Hypothalamus (tissue), 51 donors: ENCODE results near the gene CD81.
A peak's percentile ranks its signal among the peaks of the same experiment; 100 is the strongest.

Experiments
- DNase-seq, 51 donors: peaks; one replicate each; lab custom pipeline; 2025; lab: John Stamatoyannopoulos, UW

The CD81 gene

DNA sequence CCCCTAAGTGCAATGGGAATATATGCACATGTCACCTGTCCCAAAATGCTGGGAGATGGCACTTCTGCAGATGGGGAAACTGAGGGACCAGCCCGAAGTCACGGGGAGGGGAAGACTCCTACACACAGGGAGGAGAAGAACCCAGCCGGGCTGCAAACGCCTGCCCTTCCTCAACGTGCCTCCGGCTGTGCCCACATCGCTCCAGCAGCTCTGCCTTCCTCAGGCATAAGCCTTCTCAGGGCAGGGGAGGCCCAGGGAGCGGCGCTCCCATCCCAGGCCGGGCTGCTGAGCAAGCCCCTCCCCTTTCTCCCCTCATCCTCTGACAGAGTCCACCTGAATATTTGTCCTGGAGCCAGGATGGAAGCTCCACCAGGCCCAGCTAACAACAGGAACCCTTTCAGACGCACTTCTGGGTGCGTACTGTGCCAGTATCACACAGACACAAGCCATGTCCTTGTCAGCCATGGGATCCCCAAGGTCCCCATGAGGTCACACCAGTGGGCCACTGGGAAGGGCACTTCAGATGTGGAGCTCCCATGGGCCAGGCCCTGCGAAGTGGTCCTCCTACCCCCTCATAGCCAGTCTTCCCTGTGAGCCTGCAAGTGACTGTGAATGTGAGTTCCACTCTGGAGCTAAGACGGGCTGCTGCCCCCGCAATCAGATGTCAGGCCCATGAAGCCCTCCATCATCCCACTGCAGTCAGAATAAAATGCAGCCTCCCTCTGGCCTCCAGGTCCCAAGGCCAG lies 2.5 kb upstream of the CD81 start:
- no peak for DNase-seq

DNA sequence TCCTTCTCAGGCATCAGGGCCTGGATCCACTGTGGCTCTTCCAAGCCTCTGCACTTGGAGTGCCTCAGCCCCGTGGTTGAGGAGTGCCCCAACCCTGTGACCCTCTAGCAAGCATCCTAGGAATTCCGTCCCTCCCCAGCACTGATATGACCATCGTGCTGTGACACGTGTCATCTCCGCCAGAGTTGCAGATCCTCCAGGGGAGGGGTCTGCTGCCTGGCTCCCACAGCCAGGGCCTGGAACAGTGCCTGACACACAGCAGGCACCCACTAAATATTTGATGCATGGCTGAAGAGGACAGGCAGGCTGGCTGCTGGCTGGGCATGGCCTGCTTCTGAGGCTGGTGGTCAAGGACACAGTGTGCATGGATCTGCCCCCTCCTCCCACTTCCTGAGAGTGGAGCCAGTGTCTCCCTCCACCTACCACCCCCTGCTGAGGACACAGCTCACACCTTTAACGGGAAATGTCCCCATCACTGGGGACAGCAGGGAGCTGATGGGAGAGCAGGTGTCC lies 1.7 kb upstream of the CD81 start:
- no peak for DNase-seq

DNA sequence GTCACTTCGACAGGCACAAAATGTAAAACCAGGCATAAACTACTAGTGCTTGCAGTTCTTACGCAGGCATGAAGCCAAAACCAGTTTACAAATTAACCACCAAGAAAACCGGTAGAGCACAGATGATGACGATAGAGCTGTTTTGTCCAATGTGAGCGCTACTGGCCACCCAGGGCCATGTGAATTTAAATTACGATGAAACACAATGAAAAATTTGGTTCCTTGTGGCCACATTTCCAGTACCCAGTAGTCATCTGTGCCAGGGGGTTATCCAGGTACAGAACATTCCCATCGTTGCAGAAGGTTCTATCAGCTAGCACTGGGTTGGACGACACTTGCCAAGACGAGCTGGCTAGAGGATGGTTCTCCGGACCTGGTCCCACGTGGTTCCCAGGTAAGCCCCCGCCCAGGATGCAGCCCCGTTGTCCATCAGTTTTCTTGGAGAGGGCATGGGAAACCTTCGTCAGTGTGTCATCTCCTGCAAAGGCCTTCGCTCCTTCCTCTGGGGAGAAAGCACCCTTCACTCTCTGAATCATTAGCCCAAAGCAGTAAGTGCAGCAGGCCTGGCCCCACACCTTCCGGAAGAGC lies 1.1 kb upstream of the CD81 start:
- DNase-seq, result no peak

DNA sequence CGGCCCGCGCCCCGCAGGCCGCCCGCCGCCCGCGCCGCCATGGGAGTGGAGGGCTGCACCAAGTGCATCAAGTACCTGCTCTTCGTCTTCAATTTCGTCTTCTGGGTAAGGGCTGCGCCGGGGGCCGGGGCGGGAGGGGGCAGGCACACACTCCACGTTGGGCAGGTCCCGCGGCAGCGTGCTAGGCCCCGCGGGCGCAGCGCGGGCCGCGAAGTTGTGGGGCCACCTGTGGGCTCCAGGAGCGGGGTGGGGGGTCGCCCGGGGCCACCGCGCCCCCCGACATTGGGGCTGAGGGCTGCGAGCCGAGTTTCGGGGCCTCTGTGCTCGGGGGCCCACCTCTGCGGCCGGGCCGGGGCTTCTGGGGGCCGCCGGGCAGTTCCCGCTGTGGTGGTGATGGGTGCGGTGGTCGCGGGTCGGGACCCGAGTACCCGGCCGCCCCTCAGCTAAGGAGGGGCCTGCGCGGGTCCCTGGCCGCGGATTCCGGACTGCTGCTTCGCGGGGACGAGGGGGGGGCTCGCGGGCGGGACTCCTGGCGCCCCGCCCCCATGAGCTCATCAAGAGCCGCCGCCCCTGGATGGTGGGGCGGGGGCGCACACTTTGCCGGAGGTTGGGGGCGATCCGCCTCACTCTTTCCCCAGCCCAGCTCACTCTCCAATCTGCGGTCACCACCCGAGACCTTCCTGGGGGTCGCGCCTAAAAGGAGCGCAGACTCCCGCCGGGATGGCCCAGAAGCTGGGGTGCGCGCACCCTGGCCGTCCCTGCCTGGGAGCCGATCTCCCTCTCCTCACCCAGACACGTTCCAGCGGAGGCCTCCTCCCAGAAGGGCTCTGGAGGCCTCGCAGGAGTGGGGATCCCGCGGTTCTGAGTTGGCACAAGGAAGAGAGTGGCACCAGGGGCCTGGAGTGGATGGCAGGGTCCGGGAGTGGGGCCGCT lies 667 bp downstream of the CD81 start:
- DNase-seq, result peak in 29 of 51 donors; percentile 12 to 76 (median 55)

DNA sequence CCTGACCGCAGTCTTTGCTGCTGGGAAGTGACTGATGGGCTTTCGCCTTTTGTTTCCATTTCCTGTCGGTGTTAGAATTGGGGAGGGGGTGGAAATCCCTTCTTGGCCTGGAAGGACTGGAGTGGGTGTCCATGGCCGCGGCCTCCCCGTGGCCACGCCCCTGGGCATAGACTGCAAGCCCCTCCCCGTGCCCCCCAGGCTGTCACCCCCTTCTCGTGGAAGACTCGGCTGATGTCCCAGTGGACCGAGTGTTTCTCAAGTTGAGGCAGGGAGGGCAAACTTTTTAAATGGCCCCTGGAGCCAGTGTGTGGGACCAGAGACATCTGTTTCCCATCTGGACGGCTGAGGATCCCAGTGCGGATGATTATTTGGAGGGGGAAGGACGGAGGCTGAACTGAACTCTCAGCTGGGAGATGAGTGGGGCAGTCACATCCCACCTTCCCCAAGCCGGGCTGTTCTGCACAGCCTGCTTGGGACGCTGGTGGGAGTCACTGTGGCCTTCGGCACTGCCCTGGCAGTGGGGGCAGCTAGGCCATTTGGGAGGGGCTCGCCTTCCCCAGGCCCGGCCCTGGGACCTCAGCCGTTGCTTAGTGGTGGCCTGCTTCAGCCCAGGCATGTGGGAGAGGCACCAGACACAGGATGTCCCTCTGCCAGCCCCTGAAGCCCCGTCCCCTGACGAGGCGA lies 1.6 kb downstream of the CD81 start:
- DNase-seq, result peak in 7 of 51 donors; percentile 13 to 55 (median 30)

DNA sequence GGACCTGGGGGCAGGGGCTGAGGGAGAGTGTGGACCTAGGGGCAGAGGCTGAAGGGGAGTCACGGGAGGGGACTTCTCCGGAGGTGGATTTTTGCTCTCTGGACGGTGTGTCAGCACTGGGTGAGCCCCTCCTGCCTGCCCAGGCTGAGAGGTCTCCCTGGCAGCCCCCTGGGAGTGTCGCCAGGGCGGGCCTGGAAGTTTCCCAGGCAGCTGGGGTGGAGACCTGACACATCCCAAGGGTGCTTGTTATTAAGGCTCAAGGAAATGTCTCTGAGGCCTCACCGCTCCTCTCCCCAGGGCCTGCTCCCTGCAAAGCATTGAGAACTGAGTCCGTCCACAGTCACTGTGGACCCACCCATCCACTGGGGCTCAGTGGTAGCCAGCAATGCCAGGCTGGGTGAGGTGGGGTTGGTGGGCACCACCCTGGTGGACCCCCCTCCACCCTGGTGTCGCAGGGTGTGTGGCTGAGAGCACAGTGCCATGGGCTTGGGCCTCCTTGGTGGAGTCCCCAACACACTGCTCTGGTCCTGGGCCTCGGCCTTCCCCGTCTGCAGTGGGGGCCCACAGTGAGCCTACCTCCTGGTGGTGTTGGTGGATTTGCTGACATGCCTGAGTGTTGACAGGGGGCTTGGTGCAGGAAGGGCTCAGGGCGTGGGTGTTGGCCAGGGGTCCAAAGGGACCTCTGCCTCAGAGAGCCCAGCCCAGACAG lies 2.5 kb downstream of the CD81 start:
- no peak for DNase-seq

DNA sequence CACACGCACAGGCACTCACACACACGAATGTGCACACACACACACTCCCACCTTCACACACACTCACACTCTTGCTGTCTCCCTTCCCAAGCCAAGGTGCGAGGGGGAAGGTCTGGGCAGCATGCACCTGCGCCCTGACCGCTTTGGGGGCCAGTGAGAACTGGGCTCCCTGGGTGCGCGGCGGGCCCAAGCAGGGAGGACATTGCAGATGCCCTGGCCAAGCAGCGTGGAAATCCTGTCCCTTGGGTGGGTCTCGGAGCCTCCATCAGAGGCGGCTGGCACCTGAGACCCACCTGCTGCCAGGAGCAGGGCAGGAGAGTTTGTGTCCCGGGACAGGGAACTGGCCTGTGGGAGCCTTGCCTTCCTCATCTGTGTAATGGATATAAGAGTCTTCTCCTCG lies 3.3 kb downstream of the CD81 start:
- no peak for DNase-seq

DNA sequence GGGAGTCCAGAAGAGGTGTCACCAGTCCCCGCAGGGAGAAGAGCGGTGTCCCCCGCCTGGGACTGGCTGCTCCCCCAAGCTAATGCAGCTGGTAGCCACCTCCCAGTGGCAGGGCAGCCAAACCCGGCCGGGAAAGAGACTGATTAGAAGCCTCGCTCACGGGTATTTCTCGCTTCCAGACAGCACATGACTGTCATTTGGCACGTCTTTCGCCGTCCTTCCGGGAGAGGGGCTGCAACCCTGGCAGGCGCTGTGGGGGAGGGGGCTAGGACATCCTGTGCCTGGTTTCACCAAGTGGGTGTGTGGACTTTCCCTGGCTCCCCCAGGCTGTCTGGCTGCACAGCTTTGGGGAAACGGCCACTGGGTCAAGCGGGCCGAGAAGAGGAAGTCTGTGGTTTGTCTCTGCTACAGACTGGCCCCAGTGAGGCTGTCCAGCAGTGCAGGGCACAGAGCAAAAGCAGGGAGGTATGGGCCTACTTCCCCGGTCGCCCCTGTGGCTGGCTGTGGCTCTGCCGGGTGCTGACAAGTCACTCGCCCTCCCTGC lies 3.8 kb downstream of the CD81 start:
- peak in 32 of 51 donors; percentile 25 to 74 (median 50) for DNase-seq

DNA sequence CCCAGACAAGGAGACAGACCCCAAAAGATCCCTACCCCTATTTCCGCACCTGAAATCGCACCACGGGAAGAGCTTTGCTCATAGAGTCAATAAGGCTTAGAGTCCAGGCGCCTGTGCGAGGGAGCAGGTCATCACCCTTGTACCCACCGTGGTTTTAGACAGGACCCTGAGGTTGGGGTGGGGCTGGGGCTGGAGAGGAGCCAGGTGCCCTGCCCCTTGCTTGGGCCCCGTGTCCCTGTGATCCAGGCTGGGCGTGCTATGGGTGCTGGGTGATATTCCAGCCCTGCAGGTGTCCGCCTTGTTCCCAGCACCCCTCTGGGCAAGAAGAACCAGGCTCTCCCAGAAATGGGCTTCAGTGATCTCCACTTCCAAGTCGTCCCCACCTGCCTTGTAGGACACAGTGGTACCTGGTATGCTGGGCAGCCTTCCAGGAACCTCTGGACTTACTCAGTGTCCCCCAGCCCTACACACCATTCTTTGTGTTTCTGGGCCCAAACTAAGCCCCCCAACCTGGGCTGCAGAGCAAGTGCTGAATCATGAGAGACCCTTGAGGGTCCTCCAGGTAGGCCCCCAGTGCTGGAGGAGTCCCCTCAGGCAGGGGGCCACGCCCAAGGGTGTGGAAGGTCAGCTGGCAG lies 4.5 kb downstream of the CD81 start:
- DNase-seq, result no peak

DNA sequence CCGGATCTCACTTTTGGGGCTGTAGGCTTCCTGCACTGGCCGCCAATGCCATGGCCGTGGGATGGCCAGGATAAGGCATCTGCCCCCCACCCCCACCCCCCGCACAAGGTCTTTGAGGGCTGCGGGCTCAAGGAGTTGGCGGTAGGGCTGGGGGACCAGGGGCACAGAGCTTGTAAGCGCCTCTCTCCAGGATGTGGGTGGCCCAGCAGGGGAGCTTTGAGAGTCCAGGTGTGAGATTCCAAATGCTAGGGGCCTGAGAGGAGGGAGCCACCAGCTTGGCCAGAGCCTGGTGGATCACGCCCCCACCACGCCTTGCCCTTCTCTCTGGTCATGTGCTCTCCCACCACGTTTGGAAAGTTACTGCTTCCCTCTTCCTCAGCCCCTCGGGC lies 5.0 kb downstream of the CD81 start:
- peak in 2 of 51 donors; percentile 5 to 23 for DNase-seq

DNA sequence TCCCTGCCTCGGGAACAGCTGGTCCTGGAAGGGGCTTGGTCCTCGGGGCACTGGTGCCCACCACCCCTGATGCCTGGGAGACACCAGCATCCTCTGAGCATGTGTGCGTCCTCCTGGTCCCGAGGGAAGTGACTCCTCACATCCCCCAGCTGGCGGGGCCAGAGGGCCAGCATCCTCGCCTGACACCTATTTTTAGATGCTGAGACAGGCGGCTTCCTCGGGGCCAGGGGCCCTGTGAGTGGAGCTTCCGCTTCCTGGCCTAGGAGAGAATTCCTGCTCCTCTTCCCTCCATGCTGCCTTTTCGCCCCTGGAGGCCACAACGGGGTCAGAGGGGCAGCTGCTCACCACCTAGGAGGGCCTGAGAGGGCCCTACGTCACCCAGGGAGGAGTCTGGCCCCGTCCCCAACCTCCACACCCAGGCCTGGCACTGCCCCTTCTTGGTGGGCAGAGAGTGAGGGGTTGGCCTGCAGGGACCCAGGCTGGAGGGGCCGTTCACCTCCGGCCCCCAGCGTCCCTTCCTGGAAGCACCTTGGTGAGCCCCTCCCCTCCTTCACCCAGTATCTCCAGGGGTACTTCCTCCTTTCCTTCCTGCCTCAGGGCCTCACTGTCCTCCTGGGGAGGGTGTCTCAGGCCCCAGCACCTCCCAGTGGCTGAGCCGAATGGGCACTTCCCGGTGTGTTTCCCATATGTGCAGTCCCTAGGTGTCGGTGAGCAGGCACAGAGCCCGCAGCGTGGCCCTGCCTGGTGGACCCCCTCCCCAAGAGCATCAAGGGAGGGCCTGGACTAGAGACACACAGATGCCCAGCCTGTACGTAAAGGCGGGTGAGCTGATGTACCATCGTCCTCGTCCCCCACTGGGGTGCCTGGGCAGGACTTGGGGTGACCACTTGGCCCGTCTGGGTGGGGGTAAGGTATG lies 6.1 kb downstream of the CD81 start:
- peak in 18 of 51 donors; percentile 27 to 61 (median 48) for DNase-seq

DNA sequence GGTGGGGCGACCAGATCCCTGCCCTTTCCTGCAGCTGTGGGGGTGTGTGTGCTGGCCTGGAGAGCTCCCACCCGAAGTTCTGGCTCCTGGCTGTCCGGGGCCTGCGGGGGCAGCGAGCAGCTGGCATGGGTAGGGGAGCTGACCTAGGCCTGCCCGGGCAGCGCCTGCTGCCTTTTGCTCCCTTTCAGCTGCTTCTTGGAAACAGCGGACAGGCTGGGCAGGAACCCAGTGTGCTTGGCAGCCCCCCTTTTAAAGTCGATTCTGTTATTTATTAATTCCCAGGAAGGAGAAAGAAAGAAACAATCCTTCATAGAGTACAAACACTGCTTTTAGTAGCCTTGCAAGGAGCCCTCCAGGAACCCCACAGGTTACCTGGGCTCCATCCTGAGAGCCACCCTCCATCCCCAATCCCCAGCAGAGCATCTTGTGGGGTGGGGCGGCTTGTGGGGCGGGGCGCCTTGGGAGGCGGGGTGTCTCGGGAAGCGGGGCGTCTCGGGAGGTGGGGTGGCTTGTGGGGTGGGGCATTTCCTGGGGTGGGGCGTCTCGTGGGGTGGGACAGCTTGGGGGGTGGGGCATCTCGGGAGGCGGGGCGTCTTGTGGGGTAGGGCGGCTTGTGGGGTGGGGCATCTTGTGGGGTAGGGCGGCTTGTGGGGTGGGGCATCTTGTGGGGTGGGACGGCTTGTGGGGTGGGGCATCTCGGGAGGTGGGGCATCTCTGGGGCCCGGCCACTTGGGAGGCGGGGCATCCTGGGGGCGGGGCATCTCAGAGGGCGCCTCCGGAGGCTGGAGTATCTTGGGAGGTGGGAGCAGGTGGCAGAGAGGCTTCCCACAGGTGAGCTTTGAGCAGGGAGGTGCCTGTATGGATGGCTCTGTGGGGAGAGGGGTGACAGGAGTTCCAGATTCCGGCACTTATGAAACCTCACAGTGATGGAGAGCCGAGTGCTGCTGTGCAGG lies 7.0 kb downstream of the CD81 start:
- DNase-seq, result peak in 24 of 51 donors; percentile 20 to 75 (median 47)

DNA sequence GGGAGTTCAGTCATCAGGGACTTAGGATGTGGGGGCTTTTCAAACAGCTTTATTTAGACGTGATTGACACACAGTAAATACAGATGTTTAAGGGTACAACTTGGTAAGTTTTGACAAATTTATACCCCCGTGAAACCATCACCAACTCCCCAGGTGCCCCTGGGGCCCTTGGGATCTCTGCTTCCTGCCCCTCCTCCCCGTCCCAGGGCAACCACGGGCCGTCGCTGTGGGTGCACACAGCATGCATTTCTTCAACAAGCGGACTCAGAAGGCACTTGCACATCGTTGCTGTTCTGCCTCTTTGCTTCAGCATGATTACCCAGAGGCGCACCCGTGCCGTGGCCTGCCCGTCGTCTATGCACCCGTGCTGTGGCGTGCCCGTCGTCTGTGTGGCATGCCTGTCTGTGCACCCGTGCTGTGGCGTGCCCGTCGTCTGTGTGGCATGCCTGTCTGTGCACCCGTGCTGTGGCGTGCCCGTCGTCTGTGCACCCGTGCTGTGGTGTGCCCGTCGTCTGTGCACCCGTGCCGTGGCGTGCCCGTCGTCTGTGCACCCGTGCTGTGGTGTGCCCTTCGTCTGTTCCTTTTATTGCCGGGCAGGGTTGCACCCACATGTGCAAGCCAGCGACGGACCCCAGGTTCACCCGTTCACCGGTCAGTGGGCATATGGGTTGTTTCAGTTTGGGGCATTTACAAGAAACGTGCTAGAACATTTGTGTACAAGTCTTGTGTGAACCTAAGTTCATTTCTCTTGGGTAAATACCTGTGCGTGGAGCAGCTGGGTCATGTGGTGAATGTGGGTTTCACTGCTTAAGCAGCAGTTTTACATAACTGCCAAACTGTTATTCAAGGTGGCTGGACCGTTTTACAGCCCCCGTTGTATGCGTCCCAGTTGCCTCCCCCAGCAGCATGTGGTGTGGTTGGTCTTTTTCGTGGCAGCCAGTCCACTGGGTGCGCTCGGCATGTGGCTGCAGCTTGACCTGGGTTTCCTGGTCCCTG lies 8.3 kb downstream of the CD81 start:
- DNase-seq, result peak in 1 of 51 donors; percentile 10

DNA sequence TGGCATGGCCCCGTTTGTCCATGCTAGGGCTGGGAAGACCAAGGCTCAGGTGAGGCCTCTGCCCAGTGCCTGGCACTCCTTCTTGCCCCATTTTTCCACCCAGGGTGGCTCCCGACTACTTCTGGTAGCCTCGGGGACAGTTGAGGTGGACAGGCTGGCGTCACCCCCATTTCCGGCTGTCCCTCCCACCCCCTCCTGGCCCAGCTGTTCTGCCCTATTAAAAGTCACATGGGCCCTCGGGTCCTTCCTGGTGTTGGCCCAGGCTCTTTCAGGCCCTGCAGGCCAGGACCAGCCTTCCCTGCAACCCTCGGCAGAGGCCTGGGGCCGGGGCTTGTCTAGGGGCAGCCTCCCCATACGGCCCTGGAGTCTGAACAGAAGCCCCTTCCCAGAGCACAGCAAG lies 9.5 kb downstream of the CD81 start:
- DNase-seq, result no peak

DNA sequence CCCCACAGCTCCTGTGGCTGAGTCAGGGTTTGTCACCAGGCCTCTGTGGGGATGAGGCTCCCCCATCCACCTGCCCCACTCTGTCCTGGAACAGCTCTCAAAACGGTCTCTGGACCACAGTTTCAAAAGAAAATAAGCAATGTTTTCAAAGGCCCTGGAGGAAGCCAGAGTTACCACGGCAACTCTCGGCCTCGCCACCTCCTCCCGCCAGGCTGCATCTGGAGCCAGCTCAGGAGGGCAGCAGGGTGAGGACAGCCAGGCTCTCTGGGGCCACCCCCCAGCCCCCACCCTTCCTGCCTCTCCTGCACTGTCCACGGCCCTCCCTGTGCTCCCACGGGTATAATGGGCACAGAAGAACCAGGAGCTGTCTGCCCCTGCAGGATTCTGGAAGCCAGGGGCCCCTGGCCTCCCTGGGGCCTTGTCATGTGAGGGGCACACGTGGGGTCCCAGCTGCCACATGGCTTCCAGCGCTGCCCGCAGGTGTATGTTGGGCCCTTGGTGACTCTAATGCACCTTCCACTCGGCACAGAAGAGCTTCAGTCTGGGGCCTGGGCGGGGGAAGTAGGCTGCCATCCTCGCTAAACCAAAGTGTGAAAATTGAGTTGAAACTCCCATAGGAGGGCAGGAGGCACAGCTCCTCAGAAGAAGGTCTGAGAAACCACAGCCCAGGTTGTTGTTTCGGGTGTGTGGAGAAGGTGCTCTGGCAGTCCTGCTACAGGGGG lies 10.3 kb downstream of the CD81 start:
- peak in 32 of 51 donors; percentile 15 to 82 (median 62) for DNase-seq
